Measurements from ENCODE around the gene SEMA4C.

DNA sequence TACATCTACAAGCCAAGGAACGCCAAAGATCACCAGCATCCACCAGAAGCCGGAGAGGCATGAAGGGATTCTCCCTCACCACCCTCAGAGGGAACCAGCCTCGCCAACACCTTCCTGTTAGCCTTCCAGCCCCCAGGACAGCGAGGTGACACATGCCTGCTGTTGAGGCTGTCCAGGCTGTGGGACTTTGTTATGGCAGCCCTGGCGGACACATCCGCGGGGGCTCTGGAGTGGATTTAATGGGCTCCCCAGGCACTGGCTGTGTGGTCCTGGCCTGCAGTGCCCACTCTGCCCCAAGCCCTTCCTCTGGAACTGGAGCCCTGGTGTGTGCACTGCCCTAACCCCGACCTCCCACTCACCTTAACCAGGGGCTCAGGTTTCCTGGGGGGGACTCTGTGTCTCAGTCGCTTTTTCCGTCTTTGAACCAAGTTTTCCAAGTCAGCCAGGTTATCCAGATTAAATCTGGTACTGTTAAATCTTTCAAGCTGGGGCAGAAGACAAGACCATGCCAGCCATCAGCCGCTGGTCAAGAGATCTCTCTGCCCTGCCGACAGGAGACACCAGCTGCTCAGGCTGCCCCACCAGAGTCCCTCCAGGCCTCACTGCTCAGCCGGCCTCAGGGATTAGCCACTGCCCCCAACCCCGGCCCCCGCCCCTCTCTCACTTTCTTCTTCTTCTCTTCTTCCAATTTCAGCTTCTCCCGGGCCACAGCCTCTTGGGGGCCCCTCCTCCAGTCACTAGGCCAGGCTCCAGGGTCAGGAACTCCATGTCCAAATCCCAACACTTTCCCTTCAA is 28.0 kb downstream of the SEMA4C start:
- no peak for TF ChIP-seq EP300 (IDR thresholded peaks at IDR 0.05)
- TF ChIP-seq, protein P1, sequence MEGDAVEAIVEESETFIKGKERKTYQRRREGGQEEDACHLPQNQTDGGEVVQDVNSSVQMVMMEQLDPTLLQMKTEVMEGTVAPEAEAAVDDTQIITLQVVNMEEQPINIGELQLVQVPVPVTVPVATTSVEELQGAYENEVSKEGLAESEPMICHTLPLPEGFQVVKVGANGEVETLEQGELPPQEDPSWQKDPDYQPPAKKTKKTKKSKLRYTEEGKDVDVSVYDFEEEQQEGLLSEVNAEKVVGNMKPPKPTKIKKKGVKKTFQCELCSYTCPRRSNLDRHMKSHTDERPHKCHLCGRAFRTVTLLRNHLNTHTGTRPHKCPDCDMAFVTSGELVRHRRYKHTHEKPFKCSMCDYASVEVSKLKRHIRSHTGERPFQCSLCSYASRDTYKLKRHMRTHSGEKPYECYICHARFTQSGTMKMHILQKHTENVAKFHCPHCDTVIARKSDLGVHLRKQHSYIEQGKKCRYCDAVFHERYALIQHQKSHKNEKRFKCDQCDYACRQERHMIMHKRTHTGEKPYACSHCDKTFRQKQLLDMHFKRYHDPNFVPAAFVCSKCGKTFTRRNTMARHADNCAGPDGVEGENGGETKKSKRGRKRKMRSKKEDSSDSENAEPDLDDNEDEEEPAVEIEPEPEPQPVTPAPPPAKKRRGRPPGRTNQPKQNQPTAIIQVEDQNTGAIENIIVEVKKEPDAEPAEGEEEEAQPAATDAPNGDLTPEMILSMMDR (IDR thresholded peaks at IDR 0.05) = no peak

All from gastroesophageal sphincter (tissue), 3 donors.